Parathyroid adenoma (tissue), 2 donors: Measurements from ENCODE around the gene SPRING1.

Experiments used
- H2AFZ ChIP-seq: fragments of 300-600 bp; sonication (generic); one replicate; pipeline ENCODE4 v1.7.0; 2017; ENCODE audit warnings: antibody characterized with exemption, mild to moderate bottlenecking
- H3K27ac ChIP-seq: fragments of 300-600 bp; sonication (generic); one replicate; pipeline ENCODE4 v1.7.0; 2017
- H3K27me3 ChIP-seq: fragments of 300-600 bp; sonication (generic); one replicate; pipeline ENCODE4 v1.7.0; 2017; ENCODE audit warnings: low read length; ENCODE audit not compliant: control insufficient read depth, insufficient read depth
- H3K36me3 ChIP-seq: fragments of 300-600 bp; sonication (generic); one replicate; pipeline ENCODE4 v1.7.0; 2017; ENCODE audit warnings: low read length; ENCODE audit not compliant: control insufficient read depth, insufficient read depth
- H3K4me1 ChIP-seq: fragments of 300-600 bp; sonication (generic); one replicate; pipeline ENCODE4 v1.7.0; 2017; ENCODE audit warnings: control low read depth
- H3K4me2 ChIP-seq: fragments of 300-600 bp; sonication (generic); one replicate; pipeline ENCODE4 v1.7.0; 2017; ENCODE audit warnings: low read length
- H3K4me3 ChIP-seq: fragments of 300-600 bp; sonication (generic); one replicate; pipeline ENCODE4 v1.7.0; 2017; ENCODE audit warnings: low read depth, low read length
- H3K79me2 ChIP-seq: fragments of 300-600 bp; sonication (generic); one replicate; pipeline ENCODE4 v1.7.0; 2017; ENCODE audit warnings: control low read depth
- H3K9ac ChIP-seq: fragments of 300-600 bp; sonication (generic); one replicate; pipeline ENCODE4 v1.7.0; 2017; ENCODE audit warnings: mild to moderate bottlenecking
- H3K9me3 ChIP-seq: fragments of 300-600 bp; sonication (generic); one replicate; pipeline ENCODE4 v1.7.0; 2017; ENCODE audit warnings: low read length; ENCODE audit not compliant: control insufficient read depth
- TF ChIP-seq, protein P1 (sequence below): fragments of 300-600 bp; sonication (generic); IDR thresholded peaks from one replicate; pipeline ENCODE4 v1.7.0; 2017; ENCODE audit warnings: antibody characterized with exemption, mild to moderate bottlenecking
- donor health status: primary hyperparathyroidism.

The SPRING1 gene

GRCh38 chr12:116703214-116703795 lies 34.6 kb downstream of the SPRING1 start:
- no peaks in the 10 kb centered on the region for H3K9me3 ChIP-seq
- H2AFZ ChIP-seq: no peak overlapping the region
- no peak overlapping the region for H3K4me2 ChIP-seq
- no peaks in the 10 kb centered on the region for H3K36me3 ChIP-seq
- H3K27me3 ChIP-seq: no peaks in the 10 kb centered on the region
- no peak overlapping the region for H3K9ac ChIP-seq
- TF ChIP-seq, protein P1, sequence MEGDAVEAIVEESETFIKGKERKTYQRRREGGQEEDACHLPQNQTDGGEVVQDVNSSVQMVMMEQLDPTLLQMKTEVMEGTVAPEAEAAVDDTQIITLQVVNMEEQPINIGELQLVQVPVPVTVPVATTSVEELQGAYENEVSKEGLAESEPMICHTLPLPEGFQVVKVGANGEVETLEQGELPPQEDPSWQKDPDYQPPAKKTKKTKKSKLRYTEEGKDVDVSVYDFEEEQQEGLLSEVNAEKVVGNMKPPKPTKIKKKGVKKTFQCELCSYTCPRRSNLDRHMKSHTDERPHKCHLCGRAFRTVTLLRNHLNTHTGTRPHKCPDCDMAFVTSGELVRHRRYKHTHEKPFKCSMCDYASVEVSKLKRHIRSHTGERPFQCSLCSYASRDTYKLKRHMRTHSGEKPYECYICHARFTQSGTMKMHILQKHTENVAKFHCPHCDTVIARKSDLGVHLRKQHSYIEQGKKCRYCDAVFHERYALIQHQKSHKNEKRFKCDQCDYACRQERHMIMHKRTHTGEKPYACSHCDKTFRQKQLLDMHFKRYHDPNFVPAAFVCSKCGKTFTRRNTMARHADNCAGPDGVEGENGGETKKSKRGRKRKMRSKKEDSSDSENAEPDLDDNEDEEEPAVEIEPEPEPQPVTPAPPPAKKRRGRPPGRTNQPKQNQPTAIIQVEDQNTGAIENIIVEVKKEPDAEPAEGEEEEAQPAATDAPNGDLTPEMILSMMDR: peak; percentile 92
- no peaks in the 10 kb centered on the region for H3K79me2 ChIP-seq
- peaks cover 2% of the 10 kb centered on the region for H3K4me1 ChIP-seq
- H3K27ac ChIP-seq: no peak overlapping the region
- H3K4me3 ChIP-seq: no peak overlapping the region

GRCh38 chr12:116701432-116701831 lies 36.4 kb downstream of the SPRING1 start:
- no peaks in the 10 kb centered on the region for H3K9me3 ChIP-seq
- no peaks in the 10 kb centered on the region for H3K36me3 ChIP-seq
- no peak overlapping the region for H2AFZ ChIP-seq
- H3K4me2 ChIP-seq: no peak overlapping the region
- H3K9ac ChIP-seq: no peak overlapping the region
- TF ChIP-seq, protein P1: no peak
- H3K27me3 ChIP-seq: no peaks in the 10 kb centered on the region
- no peak overlapping the region for H3K27ac ChIP-seq
- peaks cover 2% of the 10 kb centered on the region for H3K4me1 ChIP-seq
- no peak overlapping the region for H3K4me3 ChIP-seq
- no peaks in the 10 kb centered on the region for H3K79me2 ChIP-seq

- TF ChIP-seq, protein P1: no peak
- H3K27me3 ChIP-seq: no peaks in the 10 kb centered on the region
These were observed 37.8 kb downstream of the SPRING1 start for GRCh38 chr12:116700066-116700465.

DNA sequence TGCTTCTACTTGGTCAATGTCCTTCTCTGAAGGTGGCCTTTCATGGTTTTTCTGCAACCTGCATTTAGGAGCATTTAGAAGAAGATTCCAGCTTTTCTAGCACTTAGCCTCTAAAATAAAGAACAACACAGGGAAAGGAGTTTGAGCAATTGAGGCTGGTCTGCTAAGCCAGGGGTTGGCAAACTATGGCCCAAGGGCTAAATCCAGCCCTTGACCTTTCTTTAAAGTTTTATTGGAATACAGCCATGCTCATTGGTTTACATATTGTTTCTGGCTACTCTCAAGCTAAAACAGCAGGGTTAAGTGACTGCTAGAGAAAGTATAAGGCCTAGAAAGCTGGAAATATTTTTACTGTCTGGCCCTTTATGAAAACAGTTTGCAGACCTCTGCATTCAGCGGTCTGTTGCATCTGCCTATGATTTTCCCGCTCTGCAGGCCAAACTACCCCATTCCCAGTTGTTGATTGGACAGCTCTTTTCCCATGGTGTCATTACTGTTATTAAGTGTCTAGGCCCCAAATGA lies 39.3 kb downstream of the SPRING1 start:
- Histone ChIP-seq H3K9ac (no peak overlapping the region), H3K4me2 (no peak overlapping the region)
- TF ChIP-seq, protein P1: no peak

More at GRCh38 chr12:116700066-116700465, 37.8 kb downstream of the SPRING1 start:
- Histone ChIP-seq H3K36me3 (no peaks in the 10 kb centered on the region), H3K9me3 (no peaks in the 10 kb centered on the region), H3K4me2 (no peak overlapping the region), H3K9ac (no peak overlapping the region), H3K27ac (no peak overlapping the region), H3K4me3 (no peak overlapping the region), H3K79me2 (no peaks in the 10 kb centered on the region), H3K4me1 (peaks cover 2% of the 10 kb centered on the region), H2AFZ (no peak overlapping the region)

GRCh38 chr12:116698116-116698515 lies 39.8 kb downstream of the SPRING1 start:
- Histone ChIP-seq H3K27ac (no peak overlapping the region), H3K9ac (no peak overlapping the region), H3K79me2 (no peaks in the 10 kb centered on the region), H3K36me3 (no peaks in the 10 kb centered on the region), H3K4me2 (no peak overlapping the region), H3K4me1 (no peaks in the 10 kb centered on the region), H3K9me3 (no peaks in the 10 kb centered on the region), H3K27me3 (peaks cover 3% of the 10 kb centered on the region), H2AFZ (no peak overlapping the region), H3K4me3 (no peak overlapping the region)
- TF ChIP-seq, protein P1: no peak

More for the DNA sequence above, 39.3 kb downstream of the SPRING1 start:
- H3K9me3 ChIP-seq: no peaks in the 10 kb centered on the region
- no peak overlapping the region for H3K4me3 ChIP-seq
- peaks cover 2% of the 10 kb centered on the region for H3K4me1 ChIP-seq
- H2AFZ ChIP-seq: no peak overlapping the region
- H3K36me3 ChIP-seq: no peaks in the 10 kb centered on the region
- no peaks in the 10 kb centered on the region for H3K79me2 ChIP-seq
- H3K27ac ChIP-seq: no peak overlapping the region
- peaks cover 3% of the 10 kb centered on the region for H3K27me3 ChIP-seq
